Panc1 (cell line): ENCODE results near the gene CISD1.

Experiments used
- CTCF ChIP-seq: fragments of 450-650 bp; IDR thresholded peaks from 2 replicates; pipeline ENCODE4 v1.5.1; 2017; ENCODE audit warnings: mild to moderate bottlenecking
- POLR2AphosphoS5 ChIP-seq: IDR thresholded peaks from 2 replicates; pipeline ENCODE4 v1.6.1; 2012; ENCODE audit warnings: mild to moderate bottlenecking, low read depth, low read length, moderate library complexity
- SIN3A ChIP-seq: IDR thresholded peaks from 2 replicates; pipeline ENCODE4 v1.6.1; 2012; ENCODE audit warnings: low read depth, mild to moderate bottlenecking, low read length, moderate library complexity, borderline replicate concordance; ENCODE audit not compliant: insufficient read depth

- TF ChIP-seq CTCF = no peak
- no peak for TF ChIP-seq POLR2AphosphoS5
- no peak for TF ChIP-seq SIN3A
These were observed 11.5 kb downstream of the CISD1 start for GRCh38 chr10:58280477-58280876.
